ENCODE results near the gene TP53I3.
A peak's percentile ranks its signal among the peaks of the same experiment; 100 is the strongest.
"Not testable (repeated sequence)": the region's sequence is repeated elsewhere in the genome, so short reads cannot be mapped to it uniquely, and the experiment has no call there.

The TP53I3 gene

DNA sequence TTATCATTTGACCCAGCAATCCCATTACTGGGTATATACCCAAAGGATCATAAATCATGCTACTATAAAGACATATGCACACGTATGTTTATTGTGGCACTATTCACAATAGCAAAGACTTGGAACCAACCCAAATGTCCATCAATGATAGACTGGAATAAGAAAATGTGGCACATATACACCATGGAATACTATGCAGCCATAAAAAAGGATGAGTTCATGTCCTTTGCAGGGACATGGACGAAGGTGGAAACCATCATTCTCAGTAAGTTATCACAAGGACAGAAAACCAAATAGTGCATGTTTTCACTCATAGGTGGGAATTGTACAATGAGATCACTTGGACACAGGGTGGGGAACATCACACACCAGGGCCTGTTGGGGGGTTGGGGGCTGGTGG, 16.1 kb upstream of the TP53I3 start:
- DNase-seq (ENCODE audit: low read depth): not testable (repeated sequence)

DNA sequence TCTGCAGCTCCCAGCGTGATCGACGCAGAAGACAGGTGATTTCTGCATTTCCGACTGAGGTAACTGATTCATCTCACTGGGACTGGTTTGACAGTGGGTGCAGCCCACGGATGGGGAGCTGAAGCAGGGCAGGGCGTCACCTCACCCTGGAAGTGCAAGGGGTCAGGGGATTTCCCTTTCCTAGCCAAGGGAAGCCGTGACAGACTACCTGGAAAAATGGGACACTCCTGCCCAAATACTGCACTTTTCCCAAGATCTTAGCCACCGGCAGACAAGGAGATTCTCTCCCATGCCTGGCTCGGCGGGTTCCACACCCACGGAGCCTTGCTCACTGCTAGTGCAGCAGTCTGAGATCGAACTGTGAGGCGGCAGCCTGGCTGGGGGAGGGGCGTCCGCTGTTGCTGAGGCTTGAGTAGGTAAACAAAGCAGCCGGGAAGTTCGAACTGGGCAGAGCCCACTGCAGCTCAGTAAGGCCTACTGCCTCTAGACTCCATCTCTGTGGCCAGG, 10.6 kb upstream of the TP53I3 start:
- not testable (repeated sequence) for DNase-seq (ENCODE audit: low read depth)

DNA sequence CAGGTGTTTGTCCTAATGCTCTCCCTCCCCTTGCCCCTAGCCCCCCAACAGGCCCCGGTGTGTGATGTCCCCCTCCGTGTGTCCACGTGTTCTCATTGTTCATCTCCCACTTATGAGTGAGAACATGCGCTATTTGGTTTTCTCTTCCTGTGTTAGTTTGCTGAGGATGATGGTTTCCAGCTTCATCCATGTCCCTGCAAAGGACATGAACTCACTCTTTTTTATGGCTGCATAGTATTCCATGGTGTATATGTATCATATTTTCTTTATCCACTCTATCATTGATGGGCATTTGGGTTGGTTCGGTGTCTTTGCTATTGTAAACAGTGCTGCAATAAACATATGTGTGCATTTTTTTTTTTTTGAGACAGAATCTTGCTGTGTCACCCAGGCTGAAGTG, 8.6 kb upstream of the TP53I3 start:
- DNase-seq (ENCODE audit: low read depth): not testable (repeated sequence)

DNA sequence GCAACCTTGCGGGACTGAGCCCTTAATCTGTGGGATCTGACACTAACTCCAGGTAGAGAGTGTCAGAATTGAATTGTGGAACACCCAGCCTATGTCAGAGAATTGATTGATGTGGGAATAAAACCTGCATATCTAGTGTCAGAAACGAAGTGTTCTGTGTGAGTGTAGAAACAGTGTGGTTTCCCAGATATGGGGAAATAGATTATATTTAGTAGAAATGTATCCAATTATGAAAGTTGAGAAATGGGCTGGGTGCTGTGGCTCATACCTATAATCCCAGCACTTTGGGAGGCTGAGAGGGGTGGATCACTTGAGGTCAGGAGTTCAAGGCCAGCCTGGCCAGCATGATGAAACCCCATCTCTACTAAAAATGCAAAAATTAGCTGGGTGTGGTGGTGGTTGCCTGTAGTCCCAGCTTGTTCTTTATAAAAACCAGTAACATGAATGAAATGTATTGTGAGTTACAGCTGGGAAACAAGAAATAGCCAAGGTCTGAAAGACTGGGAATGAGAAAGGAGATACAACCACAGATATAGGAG, 4.3 kb upstream of the TP53I3 start:
- no peak for DNase-seq (ENCODE audit: low read depth)

DNA sequence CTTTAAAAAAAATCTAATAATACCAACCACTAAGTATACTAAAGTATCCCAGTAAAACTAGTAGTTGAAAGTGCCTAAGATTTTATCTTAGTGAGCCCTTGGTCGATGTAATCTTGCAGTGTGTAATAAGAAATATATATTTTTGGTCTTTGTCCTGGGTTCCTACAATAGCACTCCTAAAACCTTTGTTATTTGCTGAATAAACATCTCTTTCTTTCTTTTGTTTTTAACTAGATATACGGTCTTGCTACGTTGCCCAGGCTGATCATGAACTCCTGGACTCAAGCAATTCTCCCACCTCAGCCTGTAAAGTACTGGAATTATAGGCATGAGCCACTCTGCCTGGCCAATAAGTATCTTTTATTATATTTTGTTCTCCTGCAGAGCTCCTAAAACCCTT, 2.4 kb upstream of the TP53I3 start:
- no peak for DNase-seq (ENCODE audit: low read depth)

DNA sequence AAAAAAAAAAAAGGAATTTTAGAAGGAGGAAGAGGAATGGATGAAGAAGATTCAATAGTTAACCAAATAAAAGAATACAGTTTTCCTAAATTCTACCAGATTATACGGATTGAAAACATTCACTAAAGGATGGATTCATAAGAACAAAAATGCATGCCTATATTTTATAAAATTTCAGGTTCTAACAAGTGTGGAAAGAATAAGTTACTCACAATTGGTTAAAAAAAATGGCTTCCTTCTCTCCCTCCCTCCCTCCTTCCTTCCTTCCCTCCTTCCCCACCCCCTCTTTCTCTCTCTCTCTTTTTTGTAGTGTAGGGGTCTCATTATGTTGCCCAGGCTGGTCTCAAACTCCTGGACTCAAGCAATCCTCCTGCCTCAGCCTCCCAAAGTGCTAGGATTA, 1.6 kb upstream of the TP53I3 start:
- no peak for DNase-seq (ENCODE audit: low read depth)

GRCh38 chr2:24085200-24085489, 511 bp upstream of the TP53I3 start:
- no peak for DNase-seq (ENCODE audit: low read depth)

DNA sequence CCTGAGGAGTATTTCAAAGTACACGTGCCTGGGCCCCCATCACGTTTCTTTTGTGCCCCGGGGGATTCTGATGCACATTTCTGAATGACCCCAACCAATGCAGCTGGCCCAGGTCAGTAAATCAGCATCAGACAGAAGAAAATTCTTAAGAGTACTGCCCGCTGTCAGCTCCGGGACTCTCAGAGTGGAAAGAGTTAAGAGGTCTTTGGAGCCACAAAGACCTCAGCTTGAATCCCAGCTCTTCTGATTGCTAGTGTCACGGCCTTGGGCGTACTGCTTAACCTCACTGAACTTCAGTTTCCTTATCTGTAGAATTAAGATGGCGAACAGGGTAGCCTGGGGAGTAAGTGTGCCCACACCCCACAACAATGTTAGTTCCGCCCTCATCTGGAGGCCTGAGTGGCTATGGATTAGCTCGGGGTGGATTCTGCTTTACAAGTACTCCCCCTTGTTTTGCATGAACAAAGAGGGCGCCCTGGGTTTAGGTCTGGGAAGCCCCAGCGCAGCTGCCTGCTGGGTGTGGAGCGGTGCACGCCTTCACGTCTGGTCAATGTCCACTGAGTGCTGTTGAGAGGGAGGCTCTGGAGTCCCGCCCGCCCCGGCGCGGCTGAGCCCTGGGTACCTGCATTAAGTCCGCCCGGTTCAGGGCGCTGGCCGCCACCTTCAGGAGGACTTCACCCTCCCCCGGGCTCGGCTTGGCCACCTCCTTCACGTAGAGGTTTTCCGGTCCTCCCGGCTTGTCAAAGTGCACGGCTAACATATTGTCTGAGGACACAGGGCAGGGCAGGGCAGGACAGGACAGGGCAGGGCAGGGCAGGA, 858 bp downstream of the TP53I3 start:
- DNase-seq (ENCODE audit: low read depth): peak; percentile 4

DNA sequence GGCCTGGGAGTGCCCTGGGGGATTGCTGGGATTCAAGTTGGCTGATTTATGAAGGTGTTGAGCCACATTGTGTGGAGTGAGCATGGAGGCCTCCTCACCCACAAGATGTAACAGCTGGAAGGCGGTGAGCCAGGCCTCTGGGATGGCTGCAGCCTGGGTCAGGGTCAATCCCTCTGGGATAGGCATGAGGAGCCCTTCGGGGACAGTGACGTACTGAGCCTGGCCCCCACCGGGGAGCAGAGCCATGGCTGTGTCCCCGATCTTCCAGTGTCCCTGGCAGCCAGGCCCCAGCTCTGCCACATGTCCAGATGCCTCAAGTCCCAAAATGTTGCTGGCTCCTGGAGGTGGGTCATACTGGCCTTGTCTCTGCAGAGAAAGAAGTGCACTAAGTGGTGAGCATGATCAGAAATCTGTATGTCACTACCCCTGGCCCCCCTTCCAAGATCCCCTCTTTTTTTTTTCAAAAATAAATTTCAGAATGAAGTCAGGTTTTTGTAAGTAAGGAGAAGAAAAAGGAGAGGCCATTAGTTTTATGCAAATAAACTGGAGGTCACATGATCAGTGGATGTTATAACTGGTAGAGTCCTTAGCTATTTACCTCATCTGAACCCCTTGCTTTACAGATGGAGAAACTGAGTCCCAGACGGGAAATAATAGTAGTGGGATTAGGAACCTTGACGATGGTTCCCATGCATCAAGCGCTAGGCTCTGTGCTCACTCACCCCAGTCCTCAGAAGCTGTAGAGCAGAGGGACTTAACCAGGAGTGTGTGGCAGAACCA, 1.7 kb downstream of the TP53I3 start:
- no peak for DNase-seq (ENCODE audit: low read depth)

GRCh38 chr2:24080701-24081100, 3.9 kb downstream of the TP53I3 start:
- DNase-seq (ENCODE audit: low read depth): no peak

- DNase-seq (ENCODE audit: low read depth): no peak
These were observed 6.8 kb downstream of the TP53I3 start for GRCh38 chr2:24077879-24078278.

DNA sequence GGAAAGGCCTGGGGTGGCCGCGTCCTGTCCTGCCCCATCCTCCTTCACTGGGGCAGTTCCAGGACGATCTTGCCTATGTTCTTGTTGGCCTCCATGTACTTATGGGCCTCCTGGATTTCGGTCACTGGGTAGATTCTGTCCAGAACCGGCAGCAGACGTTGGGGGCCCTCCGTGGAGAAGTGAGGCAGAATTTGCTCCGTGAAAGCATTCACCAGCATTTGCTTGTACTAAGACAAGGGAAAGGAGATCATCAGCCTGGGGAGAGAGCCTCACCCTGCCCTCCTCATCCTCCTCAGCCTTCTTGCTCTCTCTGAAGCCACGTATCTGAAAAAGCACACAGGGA, 7.1 kb downstream of the TP53I3 start:
- DNase-seq (ENCODE audit: low read depth): no peak

GRCh38 chr2:24076849-24077534, 7.6 kb downstream of the TP53I3 start:
- DNase-seq (ENCODE audit: low read depth): no peak

DNA sequence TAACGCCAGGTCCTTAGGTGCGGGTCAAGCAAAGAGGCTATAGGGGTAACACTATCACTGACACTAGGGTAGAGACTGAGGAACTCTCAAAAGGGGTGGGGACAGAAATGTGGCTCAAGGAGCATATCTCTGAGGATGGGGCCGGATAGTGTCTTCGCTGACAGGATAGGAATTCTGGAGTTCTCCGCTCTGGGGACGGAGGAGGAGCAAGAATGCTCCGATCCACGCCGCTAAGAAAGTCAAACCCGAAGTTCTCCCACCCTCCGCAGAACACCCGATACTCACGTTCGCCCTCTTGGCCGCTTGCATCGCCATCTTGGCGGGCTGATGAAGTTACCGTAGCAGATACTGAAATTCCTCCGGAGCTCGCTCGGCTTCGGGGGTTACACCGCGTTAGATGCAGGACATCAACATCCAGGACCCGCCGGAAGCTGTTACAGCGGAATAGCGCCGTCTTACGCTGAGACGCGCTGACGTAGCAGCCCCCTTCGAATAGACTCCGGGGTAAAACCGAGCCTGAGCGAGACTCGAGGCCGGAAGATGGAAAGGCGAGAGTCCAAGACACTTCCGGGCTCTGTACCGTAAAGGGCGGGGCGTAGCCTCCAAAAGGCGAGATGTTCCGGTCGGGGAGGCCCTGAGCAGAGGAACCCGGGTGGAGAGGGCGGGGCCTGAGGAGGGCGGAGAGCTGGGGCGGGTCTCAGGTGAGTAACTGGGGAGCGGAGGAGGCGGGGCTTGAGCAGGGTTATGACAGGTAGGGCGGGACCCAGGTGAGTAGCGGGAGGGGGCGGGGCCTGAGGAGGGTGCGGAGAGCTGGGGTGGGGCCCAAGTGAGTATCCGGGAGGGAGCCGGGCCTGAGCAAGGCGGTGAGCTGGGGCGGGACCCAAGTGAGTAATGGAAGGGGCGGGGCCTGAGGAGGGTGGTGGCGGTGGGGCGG, 8.5 kb downstream of the TP53I3 start, which contains the start of gene SF3B6:
SF3B6 (minus strand) TSS at position 412 of the 934 bp plus-strand sequence; CDS start at position 315, 97 bp downstream.
- DNase-seq (ENCODE audit: low read depth): peak; percentile 99

DNA sequence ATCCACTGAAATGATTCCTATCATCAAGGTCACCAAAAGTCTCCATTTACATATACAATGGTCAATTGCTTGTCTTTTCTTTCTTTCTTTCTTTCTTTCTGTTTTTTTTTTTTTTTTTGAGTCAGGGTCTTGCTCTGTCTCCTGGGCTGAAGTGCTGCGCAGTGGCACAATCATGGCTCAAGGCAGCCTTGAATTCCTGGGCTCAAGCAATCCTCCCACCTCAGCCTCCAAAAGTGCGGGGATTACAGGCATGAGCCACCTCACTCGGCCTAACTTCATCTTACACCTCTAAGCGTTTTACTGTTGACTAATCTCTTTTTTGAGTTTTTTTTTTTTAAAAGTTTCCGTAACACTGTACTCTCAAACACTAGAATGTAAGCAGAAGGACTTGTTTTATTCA, 9.4 kb downstream of the TP53I3 start:
- no peak for DNase-seq (ENCODE audit: low read depth)

DNA sequence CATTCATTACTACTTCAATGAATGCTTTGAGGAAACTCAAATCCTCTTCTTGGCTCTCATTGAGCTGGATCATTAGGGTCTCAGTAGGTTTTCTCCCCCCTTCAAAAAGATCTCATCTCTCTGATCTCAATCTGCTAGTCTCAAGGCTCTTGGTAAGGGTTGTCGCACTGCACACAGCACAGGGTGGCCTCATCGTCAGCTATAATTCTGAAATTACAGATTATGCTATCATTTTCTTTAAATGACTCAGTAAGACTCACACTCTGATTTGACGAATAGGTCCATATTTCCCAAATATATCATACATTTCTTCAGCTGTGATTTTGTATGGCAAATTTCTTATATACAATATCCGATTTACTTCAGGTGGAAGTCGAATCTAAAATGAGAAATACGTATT, 10.8 kb downstream of the TP53I3 start:
- DNase-seq (ENCODE audit: low read depth): no peak

GRCh38 chr2:24072259-24072658, 12.4 kb downstream of the TP53I3 start:
- DNase-seq (ENCODE audit: low read depth): no peak

DNA sequence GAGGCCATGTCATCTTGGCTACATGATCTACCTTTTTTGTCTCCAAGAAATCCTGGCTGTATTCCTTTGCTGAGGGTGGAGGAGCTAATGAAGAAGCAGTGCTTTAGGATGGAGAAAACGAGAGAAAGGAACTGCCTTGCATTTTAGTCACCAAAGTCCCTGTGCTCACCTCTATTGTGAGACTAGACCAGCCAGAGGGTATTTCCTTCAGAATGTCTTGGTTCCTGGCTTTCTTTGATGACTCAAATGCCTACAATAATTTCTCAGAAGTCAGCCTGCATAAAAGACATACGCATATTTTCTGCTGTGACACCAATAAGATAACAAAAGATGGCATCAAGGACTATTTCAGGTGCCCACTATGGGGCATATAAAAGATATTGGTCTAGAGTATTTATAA, 19.3 kb downstream of the TP53I3 start:
- no peak for DNase-seq (ENCODE audit: low read depth)

- no peak for DNase-seq (ENCODE audit: low read depth)
These were observed 25.9 kb downstream of the TP53I3 start for GRCh38 chr2:24058564-24059271.

GRCh38 chr2:24055750-24056149, 28.9 kb downstream of the TP53I3 start:
- no peak for DNase-seq (ENCODE audit: low read depth)

Measured in stimulated activated CD8-positive, alpha-beta memory T cell treated with anti-CD3 and anti-CD28 coated beads, Interleukin-7, amount 100 ng/mL, for 24 hours (primary cell).